GM12872 (cell line): ENCODE data around the gene L3MBTL3.

Experiments
- TF ChIP-seq, protein P1 (sequence below): IDR thresholded peaks from 3 replicates; pipeline ENCODE4 v1.5.1; 2011; ENCODE audit warnings: low read depth, mild to moderate bottlenecking, low read length, moderate library complexity; ENCODE audit not compliant: insufficient read depth

L3MBTL3 gene

DNA sequence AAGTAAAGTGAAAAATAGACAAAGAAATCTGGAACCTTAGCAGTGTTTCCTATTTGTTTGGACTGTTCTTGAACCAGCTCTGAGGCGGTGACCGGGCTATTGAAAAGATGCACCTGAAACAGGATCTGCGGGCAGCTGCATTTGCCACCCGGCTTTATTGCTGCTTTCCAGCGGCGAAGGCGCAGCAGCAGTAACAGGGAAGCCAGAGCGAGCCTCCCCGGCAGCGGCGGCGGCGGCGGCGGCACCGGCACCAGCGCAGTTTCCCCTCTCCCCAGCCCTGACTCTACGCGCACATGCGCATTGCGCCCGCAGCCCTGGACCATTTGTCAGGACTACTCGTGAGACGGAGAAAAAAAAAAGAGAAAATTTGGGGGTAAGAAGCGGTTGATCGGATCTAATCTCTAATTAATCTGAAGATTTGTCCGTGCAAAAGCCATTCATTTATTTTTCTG, at the start of gene L3MBTL3:
Gene L3MBTL3, plus strand, starts transcription at position 290 of the 452 bp plus-strand sequence. CDS start 24,119 bp downstream, outside the sequence.
- TF ChIP-seq, protein P1, sequence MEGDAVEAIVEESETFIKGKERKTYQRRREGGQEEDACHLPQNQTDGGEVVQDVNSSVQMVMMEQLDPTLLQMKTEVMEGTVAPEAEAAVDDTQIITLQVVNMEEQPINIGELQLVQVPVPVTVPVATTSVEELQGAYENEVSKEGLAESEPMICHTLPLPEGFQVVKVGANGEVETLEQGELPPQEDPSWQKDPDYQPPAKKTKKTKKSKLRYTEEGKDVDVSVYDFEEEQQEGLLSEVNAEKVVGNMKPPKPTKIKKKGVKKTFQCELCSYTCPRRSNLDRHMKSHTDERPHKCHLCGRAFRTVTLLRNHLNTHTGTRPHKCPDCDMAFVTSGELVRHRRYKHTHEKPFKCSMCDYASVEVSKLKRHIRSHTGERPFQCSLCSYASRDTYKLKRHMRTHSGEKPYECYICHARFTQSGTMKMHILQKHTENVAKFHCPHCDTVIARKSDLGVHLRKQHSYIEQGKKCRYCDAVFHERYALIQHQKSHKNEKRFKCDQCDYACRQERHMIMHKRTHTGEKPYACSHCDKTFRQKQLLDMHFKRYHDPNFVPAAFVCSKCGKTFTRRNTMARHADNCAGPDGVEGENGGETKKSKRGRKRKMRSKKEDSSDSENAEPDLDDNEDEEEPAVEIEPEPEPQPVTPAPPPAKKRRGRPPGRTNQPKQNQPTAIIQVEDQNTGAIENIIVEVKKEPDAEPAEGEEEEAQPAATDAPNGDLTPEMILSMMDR, result no peak

DNA sequence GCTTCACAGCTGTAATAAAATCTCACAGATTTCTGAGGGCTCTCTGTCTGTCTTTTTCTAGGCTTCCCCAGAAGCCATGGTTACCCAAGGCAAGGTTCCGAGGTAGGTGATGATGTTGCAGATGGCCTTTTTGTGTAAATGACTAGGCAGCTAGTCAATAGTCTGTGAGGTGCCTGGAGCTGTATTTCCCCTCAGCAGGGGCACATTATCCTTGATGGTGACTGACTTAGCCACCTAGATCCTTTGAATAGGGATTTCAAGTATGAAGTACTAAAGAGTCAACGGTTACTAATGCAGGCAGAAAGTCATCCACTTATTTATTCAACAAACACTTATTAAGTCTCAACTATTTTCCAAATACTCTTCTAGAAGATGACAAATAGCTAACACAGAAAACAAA, 49.3 kb upstream of the L3MBTL3 start:
- TF ChIP-seq, protein P1, result no peak

DNA sequence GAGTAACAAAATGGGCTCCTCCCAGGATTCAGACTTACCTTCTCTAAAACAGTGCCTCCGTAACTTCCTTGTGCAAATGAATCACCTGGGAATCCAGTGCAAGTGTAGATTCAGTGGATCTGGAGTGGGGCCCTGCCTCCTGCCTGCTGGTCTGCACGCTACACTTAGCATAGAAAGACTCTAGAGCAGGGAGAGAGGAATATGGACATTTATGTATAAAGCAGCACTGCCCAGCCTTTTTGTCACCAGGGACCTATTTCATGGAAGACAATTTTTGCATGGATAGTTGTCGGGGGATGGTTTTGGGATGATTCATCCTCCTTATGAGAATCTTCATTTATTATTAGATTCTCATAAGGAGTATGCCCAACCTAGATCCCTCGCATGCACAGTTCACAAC, 42.3 kb upstream of the L3MBTL3 start:
- TF ChIP-seq, protein P1, result no peak

DNA sequence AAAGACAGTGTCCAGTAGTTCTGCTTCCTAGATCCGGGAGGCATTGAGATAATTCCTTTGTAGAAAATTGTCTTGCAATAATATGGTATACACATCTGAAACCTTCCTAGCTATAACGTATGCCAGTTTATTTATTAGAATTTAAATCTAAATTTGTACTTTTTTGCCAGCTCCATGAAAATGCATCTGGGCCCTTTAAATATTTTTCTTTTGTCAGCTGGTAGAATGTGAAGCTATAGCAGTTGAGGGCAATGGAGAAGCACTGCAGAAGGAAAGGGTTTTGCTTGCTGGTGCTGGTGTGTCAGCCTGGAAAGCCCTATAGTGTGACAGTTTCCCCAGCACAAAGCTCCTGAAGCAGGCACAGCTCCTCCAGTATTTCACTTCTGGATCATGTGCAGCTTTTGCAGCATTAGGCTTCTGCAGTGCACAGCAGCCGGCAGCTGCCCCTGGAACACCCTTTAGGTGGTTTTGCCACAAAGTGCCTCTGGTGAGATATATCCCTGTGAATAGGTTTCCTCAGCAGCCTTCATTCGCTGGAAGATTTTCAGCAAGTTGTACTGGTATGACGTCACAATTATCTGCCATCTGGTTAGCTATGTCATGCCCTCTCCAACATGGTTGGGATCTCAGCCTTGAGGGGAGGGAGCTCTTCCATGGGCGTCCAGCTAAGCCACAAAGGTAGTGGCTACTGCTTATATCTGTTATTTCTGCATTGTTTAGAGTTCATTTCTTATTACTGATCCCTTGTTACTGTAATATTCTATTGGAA, 40.0 kb upstream of the L3MBTL3 start:
- TF ChIP-seq, protein P1, result no peak

DNA sequence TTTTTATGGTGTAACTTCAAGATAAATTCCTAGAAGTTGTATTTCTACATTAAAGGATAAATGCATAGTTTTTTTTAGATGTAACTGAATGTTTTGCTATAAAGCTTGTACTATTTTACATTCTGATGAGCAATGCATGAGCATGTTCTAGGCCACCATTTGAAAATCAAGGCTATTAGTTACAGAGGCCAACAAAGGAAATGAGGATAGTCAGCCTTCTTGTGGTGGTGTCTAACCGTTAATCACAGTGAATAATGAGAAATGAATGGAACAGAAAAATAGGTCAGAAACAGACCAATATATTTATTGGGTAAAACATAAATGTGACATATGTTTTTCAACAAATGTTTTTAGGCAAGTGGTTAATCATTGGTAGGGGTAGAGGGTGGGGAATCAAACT, 37.6 kb upstream of the L3MBTL3 start:
- TF ChIP-seq, protein P1, result no peak

DNA sequence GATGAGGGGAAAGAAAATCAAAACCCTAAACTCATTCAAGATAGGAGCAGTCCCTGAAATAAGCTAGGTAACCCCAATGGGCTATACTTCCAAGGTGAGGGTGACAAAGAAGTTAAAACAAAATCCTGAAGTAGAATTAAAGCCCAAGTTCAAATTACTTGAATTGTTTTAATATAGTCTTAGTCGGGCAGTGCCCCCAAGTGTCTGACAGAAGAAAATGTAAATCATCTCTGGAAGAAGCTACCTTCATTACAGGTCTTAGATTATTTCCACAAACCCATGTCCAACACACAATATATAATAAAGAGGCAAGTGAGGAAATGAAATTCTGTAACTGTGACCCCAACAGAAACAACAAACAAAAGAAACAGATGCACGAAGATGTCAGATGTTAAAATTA, 36.8 kb upstream of the L3MBTL3 start:
- TF ChIP-seq, protein P1, result no peak

DNA sequence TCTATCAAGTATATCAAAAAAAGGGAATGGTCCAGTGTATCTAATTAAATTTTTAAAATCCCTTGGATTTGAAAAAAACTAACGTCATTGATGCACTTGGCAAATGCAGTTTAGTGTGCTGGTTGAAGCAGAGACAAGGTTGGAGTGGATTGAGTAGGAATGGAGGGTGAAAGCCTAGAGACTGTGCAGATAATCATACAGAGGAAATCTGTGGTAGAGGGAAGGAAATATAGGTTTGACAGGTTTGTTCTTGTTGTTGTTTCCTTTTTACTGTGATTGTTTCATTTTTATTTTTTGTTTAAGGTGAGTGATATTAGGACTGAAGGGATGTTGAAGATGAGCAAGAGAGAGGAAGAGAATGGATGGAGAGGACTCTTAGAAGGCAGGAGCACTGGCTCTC, 29.0 kb upstream of the L3MBTL3 start:
- TF ChIP-seq, protein P1, result no peak
